ENCODE results near the gene CNBD2. TPM values are rescaled to one million over a fixed set of nuclear protein-coding genes. Genes with fewer than 3 reads are reported as not detected.
"Not testable (repeated sequence)": the region's sequence is repeated elsewhere in the genome, so short reads cannot be mapped to it uniquely, and the experiment has no call there.

Gene CNBD2
- total and polyA plus RNA-seq, 7 experiments from 2014 or later = 2.6 to 10.6 (median 7.7) TPM

DNA sequence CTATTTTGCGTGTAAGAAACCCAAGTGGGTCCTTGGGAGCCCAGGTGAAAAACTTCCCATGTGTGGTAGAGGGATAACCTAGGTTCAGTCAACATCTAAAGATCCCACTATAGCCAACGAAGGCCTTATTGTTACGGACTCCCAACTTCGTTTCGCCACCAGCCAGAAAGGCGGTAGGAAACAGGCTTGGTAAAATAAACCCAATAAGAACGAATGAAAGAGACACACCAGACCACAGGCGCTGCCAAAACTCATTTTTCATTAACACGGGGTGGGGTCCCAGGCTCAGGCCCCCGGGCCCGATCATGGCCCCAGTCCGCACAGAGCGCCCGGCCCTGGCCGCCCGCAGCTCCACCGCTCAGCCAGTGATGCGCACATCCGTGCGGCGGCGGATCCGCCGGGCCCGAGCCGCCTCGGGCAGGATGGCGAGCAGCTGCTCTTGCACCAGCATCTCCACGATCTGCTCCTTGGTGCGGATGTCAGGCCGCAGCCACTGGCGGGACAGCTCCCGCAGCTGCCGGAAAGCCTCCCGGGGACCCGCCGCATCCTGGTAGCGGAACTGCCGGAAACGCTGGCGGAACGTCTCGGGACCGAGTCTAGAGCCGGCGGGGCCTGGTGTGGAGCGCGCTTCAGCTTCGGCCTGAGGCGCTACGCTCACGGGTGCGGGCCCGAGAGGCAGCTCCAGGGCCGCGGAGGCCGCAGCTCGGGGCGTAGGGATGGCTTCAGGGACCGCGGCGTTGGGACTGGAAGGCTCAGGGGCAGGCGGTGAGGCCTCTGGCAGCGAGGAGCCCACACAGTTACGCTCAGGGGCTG, 14.8 kb upstream of the CNBD2 start:
- ATAC-seq (peak; percentile 40), DNase-seq (peak in 8 of 9 donors; percentile 71 to 78 (median 74))
- Mint-ChIP-seq H3K36me3 (peaks cover 0 to 11% (median 3%) of the 10 kb centered on the region in 5 donors), H3K4me1 (peaks cover 13 to 36% (median 22%) of the 10 kb centered on the region in 7 donors), H3K9me3 (no peaks in the 10 kb centered on the region), H3K27me3 (no peaks in the 10 kb centered on the region), H3K4me3 (peak overlapping the region; percentile 86 to 99 (median 99)), H3K27ac (peak overlapping the region; percentile 96 to 100 (median 99))
- no peaks in the 10 kb centered on the region for H3K9me3 ChIP-seq (ENCODE audit: control insufficient read depth in 2 of 3, low read length in 3 of 3)
- H3K27me3 ChIP-seq (ENCODE audit: control insufficient read depth in 2 of 2, insufficient read depth in 2 of 2, low read length in 2 of 2) = no peaks in the 10 kb centered on the region
- POLR2A ChIA-PET = interaction anchor here (0.5 to 3.9 kb wide), 44 partner anchors 10 to 1960 kb away, joined by 3 to 44 read pairs (median 4); partner anchors contain the start of genes BLCAP, CEP250, CNBD2 and CPNE1
- intact Hi-C loops (cut with micrococcal nuclease) = loop anchor here (1.0 to 10.0 kb wide), 28 partner anchors 39 to 1961 kb away; partner anchors contain the start of genes CEP250 (in 2 of the 2), CPNE1 (in 2 of the 2), ERGIC3 (in 2 of the 2) and PHF20 (in 2 of the 2)
- H3K4me3 ChIP-seq (ENCODE audit: low read length) = peak overlapping the region; percentile 84
- H3K27ac ChIP-seq (ENCODE audit: low read depth, low read length) = peak overlapping the region; percentile 98
- H3K36me3 ChIP-seq (ENCODE audit: control insufficient read depth in 2 of 3, insufficient read depth in 3 of 3, low read length in 3 of 3) = peaks cover 0 to 8% (median 0%) of the 10 kb centered on the region in 3 experiments
- peaks cover 17 to 23% of the 10 kb centered on the region in 2 donors for H3K4me1 ChIP-seq (ENCODE audit: control insufficient read depth in 2 of 2, insufficient read depth in 2 of 2, low read length in 2 of 2)
- CTCF ChIA-PET = interaction anchor here (0.6 to 2.6 kb wide), 15 partner anchors 9 to 1665 kb away, joined by 3 to 8 read pairs (median 3); partner anchors contain the start of genes AAR2, PHF20 and RBM39

DNA sequence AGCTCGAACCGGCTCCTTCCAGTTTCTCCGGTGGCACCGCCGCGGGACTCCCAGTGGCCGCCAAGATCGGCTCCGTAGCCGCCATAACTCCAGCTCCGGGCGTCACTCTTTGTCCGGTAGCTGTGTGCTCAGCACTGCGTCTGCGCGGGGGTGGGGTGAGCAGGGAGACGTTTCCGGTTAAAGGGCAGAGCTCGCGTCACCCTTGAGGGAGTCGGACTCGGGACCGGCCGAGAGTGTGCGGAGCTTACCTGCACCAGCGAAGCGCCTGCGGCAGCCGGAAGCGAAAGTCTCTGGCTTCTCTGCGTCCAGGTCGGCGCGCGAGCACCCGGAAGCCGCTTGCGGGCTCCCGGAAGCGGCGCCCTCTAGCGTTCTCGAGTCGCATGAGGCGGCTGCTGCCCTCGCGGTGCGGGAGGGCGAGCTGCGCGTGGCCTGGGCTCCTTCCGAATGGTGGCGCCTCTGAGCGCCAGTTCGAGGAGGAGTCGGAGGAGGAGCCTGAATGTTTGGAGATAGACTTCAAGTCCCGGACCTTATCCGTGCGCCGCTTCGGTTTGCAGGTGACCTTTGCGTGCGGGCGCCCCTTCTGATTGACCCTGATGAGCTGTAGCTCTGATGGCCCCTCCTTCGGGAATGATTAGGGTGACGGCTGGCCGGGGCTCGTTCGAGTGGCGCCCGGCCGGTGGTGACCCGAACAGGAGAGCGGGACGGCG, 14.0 kb upstream of the CNBD2 start, which contains the start of gene SCAND1:
SCAND1 (minus strand) TSS at position 303 of the 707 bp plus-strand sequence; CDS start at position 85, 218 bp downstream.
- no peaks in the 10 kb centered on the region for H3K9me3 ChIP-seq (ENCODE audit: control insufficient read depth in 2 of 3, low read length in 3 of 3)
- H3K27ac ChIP-seq (ENCODE audit: low read depth, low read length) = peak within 1 kb of the TSS; percentile 98
- DNase-seq (peak; percentile 94 to 98 (median 97)), ATAC-seq (peak; percentile 92)
- peaks cover 0 to 9% (median 4%) of the 10 kb centered on the region in 5 donors for H3K36me3 Mint-ChIP-seq
- CTCF ChIA-PET = interaction anchor here (0.6 to 2.6 kb wide), 19 partner anchors 8 to 1666 kb away, joined by 3 to 8 read pairs (median 3); partner anchors contain the start of genes AAR2, PHF20 and RBM39
- peaks cover 0 to 5% (median 0%) of the 10 kb centered on the region in 11 donors for H3K9me3 Mint-ChIP-seq
- peak within 1 kb of the TSS; percentile 84 for H3K4me3 ChIP-seq (ENCODE audit: low read length)
- peaks cover 0 to 2% (median 0%) of the 10 kb centered on the region in 5 donors for H3K27me3 Mint-ChIP-seq
- POLR2A ChIA-PET = interaction anchor here (0.5 to 3.9 kb wide), 43 partner anchors 10 to 1961 kb away, joined by 3 to 44 read pairs (median 4); partner anchors contain the start of genes BLCAP, CEP250, CNBD2 and CPNE1
- H3K27me3 ChIP-seq (ENCODE audit: control insufficient read depth in 2 of 2, insufficient read depth in 2 of 2, low read length in 2 of 2) = no peaks in the 10 kb centered on the region
- H3K36me3 ChIP-seq (ENCODE audit: control insufficient read depth in 2 of 3, insufficient read depth in 3 of 3, low read length in 3 of 3) = peaks cover 0 to 8% (median 0%) of the 10 kb centered on the region in 3 experiments
- peaks cover 13 to 36% (median 22%) of the 10 kb centered on the region in 7 donors for H3K4me1 Mint-ChIP-seq
- peak within 1 kb of the TSS; percentile 86 to 99 (median 99) for H3K4me3 Mint-ChIP-seq
- H3K27ac Mint-ChIP-seq = peak within 1 kb of the TSS; percentile 96 to 100 (median 99)
- intact Hi-C loops (cut with micrococcal nuclease) = loop anchor here (1.0 to 10.0 kb wide), 28 partner anchors 38 to 1962 kb away; partner anchors contain the start of genes CEP250 (in 2 of the 2), CPNE1 (in 2 of the 2), ERGIC3 (in 2 of the 2) and PHF20 (in 2 of the 2)
- peaks cover 17 to 23% of the 10 kb centered on the region in 2 donors for H3K4me1 ChIP-seq (ENCODE audit: control insufficient read depth in 2 of 2, insufficient read depth in 2 of 2, low read length in 2 of 2)

DNA sequence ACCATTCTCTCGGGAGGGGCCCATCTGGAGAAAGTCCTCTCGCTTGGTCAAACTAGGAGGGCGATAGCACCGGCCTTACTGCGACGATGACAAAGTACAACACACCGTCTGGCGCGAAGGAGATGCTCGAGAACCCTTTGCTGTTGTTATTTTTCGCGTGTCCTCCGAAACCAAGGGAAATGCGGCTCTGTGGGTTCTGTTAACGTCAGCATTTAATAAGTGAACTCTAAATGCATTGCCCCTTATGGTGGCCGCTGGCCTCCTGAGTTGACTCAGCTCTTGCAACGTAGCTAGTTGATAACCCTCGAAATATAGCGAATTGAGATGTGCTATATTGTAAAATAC, 13.5 kb upstream of the CNBD2 start:
- H3K27ac Mint-ChIP-seq = peak overlapping the region; percentile 96 to 100 (median 99)
- H3K9me3 ChIP-seq (ENCODE audit: control insufficient read depth in 2 of 3, low read length in 3 of 3) = no peaks in the 10 kb centered on the region
- peaks cover 13 to 36% (median 22%) of the 10 kb centered on the region in 7 donors for H3K4me1 Mint-ChIP-seq
- H3K27me3 ChIP-seq (ENCODE audit: control insufficient read depth in 2 of 2, insufficient read depth in 2 of 2, low read length in 2 of 2) = no peaks in the 10 kb centered on the region
- intact Hi-C loops (cut with micrococcal nuclease) = loop anchor here (1.0 to 10.0 kb wide), 28 partner anchors 38 to 1962 kb away; partner anchors contain the start of genes CEP250 (in 2 of the 2), CPNE1 (in 2 of the 2), ERGIC3 (in 2 of the 2) and PHF20 (in 2 of the 2)
- ATAC-seq (peak; percentile 1), DNase-seq (peak in 2 of 9 donors; percentile 31 to 44)
- POLR2A ChIA-PET = interaction anchor here (0.6 to 3.9 kb wide), 25 partner anchors 9 to 1961 kb away, joined by 3 to 44 read pairs (median 7); partner anchors contain the start of genes CEP250, CNBD2, CPNE1 and DYNLRB1
- H3K36me3 ChIP-seq (ENCODE audit: control insufficient read depth in 2 of 3, insufficient read depth in 3 of 3, low read length in 3 of 3) = peaks cover 0 to 8% (median 0%) of the 10 kb centered on the region in 3 experiments
- peaks cover 17 to 23% of the 10 kb centered on the region in 2 donors for H3K4me1 ChIP-seq (ENCODE audit: control insufficient read depth in 2 of 2, insufficient read depth in 2 of 2, low read length in 2 of 2)
- H3K27ac ChIP-seq (ENCODE audit: low read depth, low read length) = peak overlapping the region; percentile 98
- H3K36me3 Mint-ChIP-seq = peaks cover 0 to 9% (median 4%) of the 10 kb centered on the region in 5 donors
- H3K9me3 Mint-ChIP-seq = peaks cover 0 to 8% (median 0%) of the 10 kb centered on the region in 11 donors
- peak overlapping the region; percentile 84 for H3K4me3 ChIP-seq (ENCODE audit: low read length)
- CTCF ChIA-PET = interaction anchor here (0.6 to 1.7 kb wide), 10 partner anchors 12 to 666 kb away, joined by 3 to 7 read pairs (median 4); partner anchors contain the start of genes AAR2 and RBM39
- H3K27me3 Mint-ChIP-seq = peaks cover 0 to 5% (median 0%) of the 10 kb centered on the region in 5 donors
- H3K4me3 Mint-ChIP-seq = peak overlapping the region; percentile 86 to 99 (median 99)

DNA sequence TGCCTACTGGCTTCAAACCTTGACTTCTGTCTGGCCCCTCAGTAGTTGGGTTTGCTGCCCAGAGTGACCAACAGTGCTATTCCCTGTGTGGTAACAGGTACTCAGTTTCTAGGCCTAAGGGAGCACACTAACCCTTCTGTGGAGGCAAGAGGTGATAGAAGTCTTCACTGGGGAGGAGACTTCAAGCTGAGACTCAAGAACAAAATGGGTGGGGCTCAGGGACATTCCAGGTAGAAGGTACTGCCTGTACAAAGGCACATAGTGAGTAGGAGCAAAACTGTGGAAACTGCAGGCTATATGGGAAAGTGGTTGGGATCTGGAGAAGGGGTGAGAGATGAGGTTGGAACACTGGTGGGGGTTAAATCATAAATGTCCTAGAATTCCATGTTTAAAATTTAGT, 11.8 kb upstream of the CNBD2 start:
- Histone ChIP-seq H3K36me3 (ENCODE audit: control insufficient read depth in 2 of 3, insufficient read depth in 3 of 3, low read length in 3 of 3) (peaks cover 0 to 8% (median 0%) of the 10 kb centered on the region in 3 experiments), H3K27me3 (ENCODE audit: control insufficient read depth in 2 of 2, insufficient read depth in 2 of 2, low read length in 2 of 2) (no peaks in the 10 kb centered on the region), H3K27ac (ENCODE audit: low read depth, low read length) (no peak overlapping the region), H3K9me3 (ENCODE audit: control insufficient read depth in 2 of 3, low read length in 3 of 3) (no peaks in the 10 kb centered on the region), H3K4me1 (ENCODE audit: control insufficient read depth in 2 of 2, insufficient read depth in 2 of 2, low read length in 2 of 2) (peaks cover 17 to 23% of the 10 kb centered on the region in 2 donors), H3K4me3 (ENCODE audit: low read length) (no peak overlapping the region)
- peaks cover 0 to 8% (median 0%) of the 10 kb centered on the region in 11 donors for H3K9me3 Mint-ChIP-seq
- no peak for ATAC-seq
- POLR2A ChIA-PET = no interaction called here
- peaks cover 0 to 18% (median 0%) of the 10 kb centered on the region in 5 donors for H3K27me3 Mint-ChIP-seq
- H3K4me3 Mint-ChIP-seq = peak overlapping the region in 3 of 10 donors; percentile 4 to 39 (median 25)
- CTCF ChIA-PET = no interaction called here
- DNase-seq = no peak
- intact Hi-C loops (cut with micrococcal nuclease) = loop anchor here in 1 of 2 donors (10.0 kb wide), 4 partner anchors 508 to 1132 kb away; partner anchors contain the start of genes DSN1, NCOA6 and TRPC4AP
- peaks cover 10 to 34% (median 20%) of the 10 kb centered on the region in 7 donors for H3K4me1 Mint-ChIP-seq
- peaks cover 0 to 9% (median 4%) of the 10 kb centered on the region in 5 donors for H3K36me3 Mint-ChIP-seq
- H3K27ac Mint-ChIP-seq = peak overlapping the region in 2 of 9 donors; percentile 3 to 39

DNA sequence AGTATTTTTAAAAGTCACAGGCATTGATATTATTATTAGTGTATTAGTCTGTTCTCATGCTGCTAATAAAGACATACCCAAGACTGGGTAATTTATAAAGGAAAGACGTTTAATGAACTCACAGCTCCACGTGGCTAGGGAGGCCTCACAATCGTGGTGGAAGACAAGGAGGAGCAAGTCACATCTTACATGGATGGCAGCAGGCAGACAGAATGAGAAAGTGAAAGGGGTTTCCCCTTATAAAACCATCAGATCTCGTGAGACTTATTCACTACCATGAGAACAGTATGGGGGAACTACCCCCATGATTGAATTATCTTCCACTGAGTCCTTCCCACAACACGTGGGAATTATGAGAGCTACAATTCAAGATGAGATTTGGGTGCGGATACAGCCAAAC, 9.1 kb upstream of the CNBD2 start:
- H3K27me3 ChIP-seq (ENCODE audit: control insufficient read depth in 2 of 2, insufficient read depth in 2 of 2, low read length in 2 of 2); DNase-seq; H3K4me1 ChIP-seq (ENCODE audit: control insufficient read depth in 2 of 2, insufficient read depth in 2 of 2, low read length in 2 of 2); POLR2A ChIA-PET; H3K4me3 Mint-ChIP-seq; H3K4me3 ChIP-seq (ENCODE audit: low read length); CTCF ChIA-PET; H3K27ac ChIP-seq (ENCODE audit: low read depth, low read length); H3K27ac Mint-ChIP-seq; H3K36me3 Mint-ChIP-seq; ATAC-seq; H3K9me3 ChIP-seq (ENCODE audit: control insufficient read depth in 2 of 3, low read length in 3 of 3); H3K36me3 ChIP-seq (ENCODE audit: control insufficient read depth in 2 of 3, insufficient read depth in 3 of 3, low read length in 3 of 3); H3K9me3 Mint-ChIP-seq: not testable (repeated sequence)
- Mint-ChIP-seq H3K27me3 (peaks cover 0 to 22% (median 0%) of the 10 kb centered on the region in 5 donors), H3K4me1 (peaks cover 0 to 18% (median 5%) of the 10 kb centered on the region in 7 donors)
- intact Hi-C loops (cut with micrococcal nuclease) = loop anchor here in 1 of 2 donors (10.0 kb wide), 4 partner anchors 506 to 1134 kb away; partner anchors contain the start of genes DSN1, NCOA6 and TRPC4AP

Data from naive thymus-derived CD4-positive, alpha-beta T cell (primary cell).